Caco-2 (cell line): ENCODE data around the gene SPECC1. TPM values are rescaled to one million over a fixed set of nuclear protein-coding genes. Genes with fewer than 3 reads are reported as not detected.

Experiments
- BruUV-seq: library from RNA; stranded (reverse); fragments of 400-500 nt; replicated peaks from 2 replicates; lab custom pipeline; 2021; lab: Mats Ljungman, UMichigan
- CTCF ChIA-PET: fragments of 300-600 bp; sonication (Branson Sonifier 250); formaldehyde crosslinking; loops from one replicate; lab custom pipeline; 2022; ENCODE audit warnings: antibody characterized with exemption; lab: Charles Lee
- POLR2A ChIA-PET: fragments of 300-600 bp; sonication (Branson Sonifier 250); formaldehyde crosslinking; loops from one replicate; lab custom pipeline; 2022; ENCODE audit warnings: antibody characterized with exemption; lab: Charles Lee
- DNase-seq, 2 experiments: peaks; one replicate each; pipeline versions ENCODE4 v3.0.0 to v3.0.0-alpha.2; 2020 to 2022
- H3K27me3 ChIP-seq: replicated peaks from 2 replicates; pipeline ENCODE4 v1.6.0; 2011; ENCODE audit warnings: low read length; ENCODE audit not compliant: control insufficient read depth, insufficient read depth
- H3K36me3 ChIP-seq: 2 replicates; pipeline ENCODE4 v1.5.1; 2011; ENCODE audit warnings: low read length; ENCODE audit not compliant: control insufficient read depth, insufficient read depth
- H3K4me1 ChIP-seq: fragments of 250-450 bp; sonication (Bioruptor Pico); 2 replicates; pipeline ENCODE4 v1.5.1; 2020; ENCODE audit warnings: mild to moderate bottlenecking
- H3K4me3 ChIP-seq: 2 replicates; pipeline ENCODE4 v1.5.1; 2011; ENCODE audit warnings: low read depth, mild to moderate bottlenecking, control low read depth, low read length
- H3K9me3 ChIP-seq: fragments of 250-450 bp; sonication (Bioruptor Pico); 2 replicates; pipeline ENCODE4 v1.5.1; 2020; ENCODE audit warnings: mild to moderate bottlenecking, moderate library complexity
- H3K27ac Mint-ChIP-seq: one replicate; pipeline ENCODE4 v1.8.0; 2022; ENCODE audit warnings: mixed read lengths; ENCODE audit not compliant: unreplicated experiment
- H3K27me3 Mint-ChIP-seq: one replicate; pipeline ENCODE4 v1.8.0; 2022; ENCODE audit warnings: mixed read lengths; ENCODE audit not compliant: insufficient read depth, unreplicated experiment
- H3K36me3 Mint-ChIP-seq: one replicate; pipeline ENCODE4 v1.8.0; 2022; ENCODE audit warnings: mild to moderate bottlenecking, mixed read lengths; ENCODE audit not compliant: insufficient read depth, unreplicated experiment
- H3K4me1 Mint-ChIP-seq: one replicate; pipeline ENCODE4 v1.8.0; 2022; ENCODE audit warnings: low read depth, mixed read lengths; ENCODE audit not compliant: unreplicated experiment
- H3K4me3 Mint-ChIP-seq: one replicate; pipeline ENCODE4 v1.8.0; 2022; ENCODE audit warnings: mild to moderate bottlenecking, moderate library complexity, mixed read lengths; ENCODE audit not compliant: unreplicated experiment
- H3K9me3 Mint-ChIP-seq: one replicate; pipeline ENCODE4 v1.8.0; 2022; ENCODE audit warnings: mixed read lengths; ENCODE audit not compliant: unreplicated experiment
- intact Hi-C: fragments of 100-400 bp; cut with micrococcal nuclease; formaldehyde crosslinking; loops from one replicate; pipeline ENCODE4 v1.10.0; 2022; ENCODE audit not compliant: unreplicated experiment
- total RNA-seq: library from RNA; stranded (reverse); gene quantifications from 2 replicates; pipeline ENCODE4 v1.2.3, GENCODE V29; 2022
- TF ChIP-seq, protein P1 (sequence below), 2 experiments: fragments of 200-600 bp in 1 of 2; IDR thresholded peaks; 1 replicate in 1 of 2; 2 replicates in 1 of 2; pipeline versions ENCODE4 v1.5.1 to v1.8.0; 2011 to 2022; ENCODE audit warnings: antibody characterized with exemption in 1 of 2, control low read depth in 1 of 2, inconsistent platforms in 1 of 2, low read depth in 1 of 2, low read length in 1 of 2, mild to moderate bottlenecking in 1 of 2, moderate library complexity in 1 of 2; ENCODE audit not compliant: insufficient read depth in 1 of 2, severe bottlenecking in 1 of 2, unreplicated experiment in 1 of 2

Gene SPECC1
- total RNA-seq, 1 experiment from 2014 or later, result 123 TPM

DNA sequence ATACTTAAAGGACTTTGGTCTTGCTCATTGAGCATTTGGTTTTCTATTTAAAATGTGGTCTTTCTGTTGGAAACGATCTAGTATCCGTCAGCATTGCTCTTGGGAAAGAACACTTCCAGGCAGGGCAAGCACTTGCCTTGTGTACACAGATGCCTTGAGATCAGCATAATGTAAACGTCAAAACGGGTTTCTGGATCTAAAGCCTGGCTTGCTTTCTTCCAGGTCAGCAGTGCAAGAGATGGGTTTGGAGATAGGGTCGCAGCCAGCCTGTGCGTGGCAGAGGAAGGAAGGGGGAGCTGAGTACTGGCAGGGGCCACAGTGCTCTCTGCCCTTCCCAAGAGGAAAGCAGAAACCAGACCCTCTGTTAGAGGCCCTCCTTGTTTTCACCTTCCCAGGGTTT lies 282.7 kb downstream of the SPECC1 start:
- H3K4me3 ChIP-seq, result no peak overlapping the region
- Mint-ChIP-seq H3K36me3 (peaks cover 41% of the 10 kb centered on the region), H3K27me3 (no peaks in the 10 kb centered on the region), H3K4me1 (no peaks in the 10 kb centered on the region), H3K4me3 (no peak overlapping the region), H3K27ac (no peak overlapping the region), H3K9me3 (no peaks in the 10 kb centered on the region)
- DNase-seq, result no peak
- ChIA-PET CTCF (no interaction called here), POLR2A (no interaction called here)
- no peaks in the 10 kb centered on the region for H3K9me3 ChIP-seq
- H3K36me3 ChIP-seq, result no peaks in the 10 kb centered on the region; the same call in none of the 2 replicates
- intact Hi-C loops, result no loop called here
- no TSS peak for BruUV-seq
- no peaks in the 10 kb centered on the region for H3K27me3 ChIP-seq
- H3K4me1 ChIP-seq, result no peaks in the 10 kb centered on the region
- TF ChIP-seq, protein P1, sequence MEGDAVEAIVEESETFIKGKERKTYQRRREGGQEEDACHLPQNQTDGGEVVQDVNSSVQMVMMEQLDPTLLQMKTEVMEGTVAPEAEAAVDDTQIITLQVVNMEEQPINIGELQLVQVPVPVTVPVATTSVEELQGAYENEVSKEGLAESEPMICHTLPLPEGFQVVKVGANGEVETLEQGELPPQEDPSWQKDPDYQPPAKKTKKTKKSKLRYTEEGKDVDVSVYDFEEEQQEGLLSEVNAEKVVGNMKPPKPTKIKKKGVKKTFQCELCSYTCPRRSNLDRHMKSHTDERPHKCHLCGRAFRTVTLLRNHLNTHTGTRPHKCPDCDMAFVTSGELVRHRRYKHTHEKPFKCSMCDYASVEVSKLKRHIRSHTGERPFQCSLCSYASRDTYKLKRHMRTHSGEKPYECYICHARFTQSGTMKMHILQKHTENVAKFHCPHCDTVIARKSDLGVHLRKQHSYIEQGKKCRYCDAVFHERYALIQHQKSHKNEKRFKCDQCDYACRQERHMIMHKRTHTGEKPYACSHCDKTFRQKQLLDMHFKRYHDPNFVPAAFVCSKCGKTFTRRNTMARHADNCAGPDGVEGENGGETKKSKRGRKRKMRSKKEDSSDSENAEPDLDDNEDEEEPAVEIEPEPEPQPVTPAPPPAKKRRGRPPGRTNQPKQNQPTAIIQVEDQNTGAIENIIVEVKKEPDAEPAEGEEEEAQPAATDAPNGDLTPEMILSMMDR (IDR thresholded peaks at IDR 0.05; ENCODE audit: insufficient read depth in 1 of 2, low read depth in 1 of 2, low read length in 1 of 2, severe bottlenecking in 1 of 2, unreplicated experiment in 1 of 2), result no peak

DNA sequence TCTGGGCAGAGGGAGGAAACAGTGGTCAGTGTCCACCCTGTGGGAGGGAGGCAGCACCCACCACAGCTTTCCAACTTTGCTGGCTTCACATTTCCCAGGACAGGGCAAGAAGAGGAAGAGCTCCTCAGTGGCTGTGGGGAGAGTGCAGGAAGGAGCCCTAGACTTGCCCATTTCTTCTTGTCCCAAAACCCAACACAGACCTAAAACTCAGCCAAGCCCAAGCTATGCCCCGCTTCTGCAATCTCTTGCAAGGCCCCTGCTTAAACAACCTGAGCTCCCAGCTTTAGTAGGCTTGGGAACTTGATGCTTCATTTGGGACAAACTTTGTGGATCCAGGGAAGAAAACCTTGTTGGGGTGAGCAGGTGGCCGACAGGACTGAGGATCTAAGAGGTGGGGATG lies 284.3 kb downstream of the SPECC1 start:
- H3K27me3 ChIP-seq, result no peaks in the 10 kb centered on the region
- CTCF ChIA-PET, result no interaction called here
- TF ChIP-seq, protein P1 (IDR thresholded peaks at IDR 0.05; ENCODE audit: insufficient read depth in 1 of 2, low read depth in 1 of 2, low read length in 1 of 2, severe bottlenecking in 1 of 2, unreplicated experiment in 1 of 2), result no peak
- H3K9me3 ChIP-seq, result no peaks in the 10 kb centered on the region
- Mint-ChIP-seq H3K27me3 (no peaks in the 10 kb centered on the region), H3K4me3 (no peak overlapping the region), H3K27ac (no peak overlapping the region), H3K4me1 (no peaks in the 10 kb centered on the region), H3K36me3 (peaks cover 40% of the 10 kb centered on the region), H3K9me3 (no peaks in the 10 kb centered on the region)
- DNase-seq, result no peak
- POLR2A ChIA-PET, result no interaction called here
- peaks cover 2% of the 10 kb centered on the region for H3K36me3 ChIP-seq
- no peak overlapping the region for H3K4me3 ChIP-seq
- intact Hi-C loops, result no loop called here
- H3K4me1 ChIP-seq, result no peaks in the 10 kb centered on the region
- no TSS peak for BruUV-seq

DNA sequence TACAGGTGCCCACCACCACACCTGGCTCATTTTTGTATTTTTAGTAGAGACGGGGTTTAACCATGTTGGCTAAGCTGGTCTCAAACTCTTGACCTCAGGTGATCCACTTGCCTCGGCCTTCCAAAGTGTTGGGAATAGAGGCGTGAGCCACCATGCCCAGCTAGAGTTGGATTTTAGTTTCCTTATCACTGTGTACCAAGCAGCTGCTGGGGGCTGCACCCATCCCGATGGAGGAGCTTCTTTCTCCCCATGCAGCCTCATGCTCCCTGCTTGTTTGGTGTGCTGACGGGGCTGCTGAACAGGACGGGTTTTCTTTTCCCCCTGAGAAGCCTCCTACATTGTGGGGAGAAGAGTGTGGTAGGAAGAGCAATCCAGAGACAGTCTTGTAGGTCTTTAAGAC lies 285.0 kb downstream of the SPECC1 start:
- ChIA-PET CTCF (no interaction called here), POLR2A (no interaction called here)
- Mint-ChIP-seq H3K27me3 (no peaks in the 10 kb centered on the region), H3K27ac (no peak overlapping the region), H3K4me3 (no peak overlapping the region), H3K36me3 (peaks cover 39% of the 10 kb centered on the region), H3K4me1 (no peaks in the 10 kb centered on the region), H3K9me3 (no peaks in the 10 kb centered on the region)
- peaks cover 2% of the 10 kb centered on the region for H3K36me3 ChIP-seq
- intact Hi-C loops, result no loop called here
- BruUV-seq, result no TSS peak
- H3K4me3 ChIP-seq, result no peak overlapping the region
- no peaks in the 10 kb centered on the region for H3K27me3 ChIP-seq
- TF ChIP-seq, protein P1 (IDR thresholded peaks at IDR 0.05; ENCODE audit: insufficient read depth in 1 of 2, low read depth in 1 of 2, low read length in 1 of 2, severe bottlenecking in 1 of 2, unreplicated experiment in 1 of 2), result no peak
- DNase-seq, result no peak
- no peaks in the 10 kb centered on the region for H3K9me3 ChIP-seq
- H3K4me1 ChIP-seq, result no peaks in the 10 kb centered on the region
